ENCODE data around the gene UPK1A.

DNA sequence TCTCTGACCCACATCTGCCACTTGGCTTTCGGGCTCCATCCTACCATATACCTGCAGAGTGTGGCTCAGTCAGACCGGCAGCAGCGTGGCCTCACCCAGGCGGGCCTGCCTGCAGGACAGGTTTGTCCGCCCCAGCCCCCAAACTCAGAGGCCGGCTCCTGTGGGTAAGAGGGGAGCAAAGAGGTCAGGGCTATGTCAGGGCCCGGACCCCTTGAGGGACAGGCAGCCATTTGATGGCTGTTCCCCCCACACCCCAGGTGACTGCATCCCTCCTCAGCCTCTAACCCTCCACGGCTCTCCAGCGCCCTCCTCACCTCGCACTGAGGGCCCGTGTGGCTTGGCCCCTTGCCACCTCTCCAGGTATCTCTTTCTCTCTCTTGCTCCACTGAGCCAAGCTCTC, 25.7 kb downstream of the UPK1A start:
- TF ChIP-seq EZH2 (IDR thresholded peaks at IDR 0.05; ENCODE audit: insufficient read depth, low read length) = no peak
- TF ChIP-seq, protein P1, sequence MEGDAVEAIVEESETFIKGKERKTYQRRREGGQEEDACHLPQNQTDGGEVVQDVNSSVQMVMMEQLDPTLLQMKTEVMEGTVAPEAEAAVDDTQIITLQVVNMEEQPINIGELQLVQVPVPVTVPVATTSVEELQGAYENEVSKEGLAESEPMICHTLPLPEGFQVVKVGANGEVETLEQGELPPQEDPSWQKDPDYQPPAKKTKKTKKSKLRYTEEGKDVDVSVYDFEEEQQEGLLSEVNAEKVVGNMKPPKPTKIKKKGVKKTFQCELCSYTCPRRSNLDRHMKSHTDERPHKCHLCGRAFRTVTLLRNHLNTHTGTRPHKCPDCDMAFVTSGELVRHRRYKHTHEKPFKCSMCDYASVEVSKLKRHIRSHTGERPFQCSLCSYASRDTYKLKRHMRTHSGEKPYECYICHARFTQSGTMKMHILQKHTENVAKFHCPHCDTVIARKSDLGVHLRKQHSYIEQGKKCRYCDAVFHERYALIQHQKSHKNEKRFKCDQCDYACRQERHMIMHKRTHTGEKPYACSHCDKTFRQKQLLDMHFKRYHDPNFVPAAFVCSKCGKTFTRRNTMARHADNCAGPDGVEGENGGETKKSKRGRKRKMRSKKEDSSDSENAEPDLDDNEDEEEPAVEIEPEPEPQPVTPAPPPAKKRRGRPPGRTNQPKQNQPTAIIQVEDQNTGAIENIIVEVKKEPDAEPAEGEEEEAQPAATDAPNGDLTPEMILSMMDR (IDR thresholded peaks at IDR 0.05; ENCODE audit: insufficient read depth, low read depth, low read length) = no peak

Data from astrocyte (in vitro differentiated cells and primary cell).